Measurements from ENCODE around the gene SV2C.

- TF ChIP-seq CTCF (IDR thresholded peaks at IDR 0.05) (no peak), POLR2A (IDR thresholded peaks at IDR 0.05) (no peak)
Observed at GRCh38 chr5:76196886-76197489, 113.8 kb downstream of the SV2C start.

Measured in testis (tissue), 2 donors.